Keratinocyte (primary cell): ENCODE results near the gene TPPP3.

Experiments
- EZH2 ChIP-seq: IDR thresholded peaks from one replicate; pipeline ENCODE4 v1.6.1; 2012; ENCODE audit warnings: inconsistent platforms, mild to moderate bottlenecking, low read length, moderate library complexity
- TF ChIP-seq, protein P1 (sequence below), 3 experiments: IDR thresholded peaks in 1 of 3; conservative IDR thresholded peaks in 1 of 3; optimal IDR thresholded peaks in 1 of 3; 2 replicates in 2 of 3; 3 replicates in 1 of 3; pipeline versions ENCODE3 to v1.5.1; 2011; ENCODE audit warnings: low read length in 3 of 3, mild to moderate bottlenecking in 3 of 3, moderate library complexity in 2 of 3, control low read depth in 1 of 3, inconsistent platforms in 1 of 3; ENCODE audit not compliant: insufficient read depth in 2 of 3; ENCODE audit errors: extremely low read depth in 1 of 3

DNA sequence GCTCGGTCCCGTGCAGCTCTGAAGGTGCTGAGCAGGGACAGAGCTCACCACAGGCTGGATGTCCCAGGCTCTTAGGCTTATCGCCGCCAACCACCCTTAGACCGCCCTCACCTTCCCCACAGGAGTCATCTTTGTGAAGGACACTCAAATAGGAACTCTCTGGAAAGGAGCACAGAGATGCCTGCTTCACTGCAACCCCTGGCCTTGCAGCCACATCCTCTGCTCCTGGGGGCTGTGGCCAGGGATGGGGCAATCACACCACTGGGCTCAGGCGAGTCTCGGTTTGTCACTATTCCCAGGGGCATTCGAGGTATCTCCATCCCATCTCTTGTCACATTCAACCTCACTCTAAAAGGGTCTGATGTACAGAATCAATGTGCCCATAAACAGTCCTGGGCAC is 12.0 kb upstream of the TPPP3 start:
- TF ChIP-seq, protein P1, sequence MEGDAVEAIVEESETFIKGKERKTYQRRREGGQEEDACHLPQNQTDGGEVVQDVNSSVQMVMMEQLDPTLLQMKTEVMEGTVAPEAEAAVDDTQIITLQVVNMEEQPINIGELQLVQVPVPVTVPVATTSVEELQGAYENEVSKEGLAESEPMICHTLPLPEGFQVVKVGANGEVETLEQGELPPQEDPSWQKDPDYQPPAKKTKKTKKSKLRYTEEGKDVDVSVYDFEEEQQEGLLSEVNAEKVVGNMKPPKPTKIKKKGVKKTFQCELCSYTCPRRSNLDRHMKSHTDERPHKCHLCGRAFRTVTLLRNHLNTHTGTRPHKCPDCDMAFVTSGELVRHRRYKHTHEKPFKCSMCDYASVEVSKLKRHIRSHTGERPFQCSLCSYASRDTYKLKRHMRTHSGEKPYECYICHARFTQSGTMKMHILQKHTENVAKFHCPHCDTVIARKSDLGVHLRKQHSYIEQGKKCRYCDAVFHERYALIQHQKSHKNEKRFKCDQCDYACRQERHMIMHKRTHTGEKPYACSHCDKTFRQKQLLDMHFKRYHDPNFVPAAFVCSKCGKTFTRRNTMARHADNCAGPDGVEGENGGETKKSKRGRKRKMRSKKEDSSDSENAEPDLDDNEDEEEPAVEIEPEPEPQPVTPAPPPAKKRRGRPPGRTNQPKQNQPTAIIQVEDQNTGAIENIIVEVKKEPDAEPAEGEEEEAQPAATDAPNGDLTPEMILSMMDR (optimal IDR thresholded peaks at IDR 0.05 in 1 of 3, IDR thresholded peaks at IDR 0.05 in 1 of 3, conservative IDR thresholded peaks at IDR 0.05 in 1 of 3; ENCODE audit: extremely low read depth in 1 of 3, insufficient read depth in 2 of 3, low read length in 3 of 3), result no peak
- TF ChIP-seq EZH2, result no peak
